Hepatocyte (in vitro differentiated cells): Measurements from ENCODE around the gene NUF2.

Experiments
- EZH2 ChIP-seq: fragments of 200-600 bp; sonication (generic); IDR thresholded peaks from 2 replicates; pipeline ENCODE4 v1.6.1; 2016; ENCODE audit warnings: antibody characterized with exemption, mild to moderate bottlenecking, borderline replicate concordance
- EZH2phosphoT487 ChIP-seq: fragments of 200-600 bp; sonication (generic); IDR thresholded peaks from one replicate; pipeline ENCODE4 v1.6.1; 2018; ENCODE audit warnings: antibody characterized with exemption, mild to moderate bottlenecking, low read depth, moderate library complexity; ENCODE audit not compliant: unreplicated experiment, severe bottlenecking
- TF ChIP-seq, protein P1 (sequence below): fragments of 200-600 bp; sonication (generic); IDR thresholded peaks from 2 replicates; pipeline ENCODE4 v1.5.1; 2016; ENCODE audit warnings: antibody characterized with exemption, mild to moderate bottlenecking; ENCODE audit not compliant: poor library complexity

GRCh38 chr1:163298365-163298764 is 23.4 kb upstream of the NUF2 start:
- TF ChIP-seq, protein P1, sequence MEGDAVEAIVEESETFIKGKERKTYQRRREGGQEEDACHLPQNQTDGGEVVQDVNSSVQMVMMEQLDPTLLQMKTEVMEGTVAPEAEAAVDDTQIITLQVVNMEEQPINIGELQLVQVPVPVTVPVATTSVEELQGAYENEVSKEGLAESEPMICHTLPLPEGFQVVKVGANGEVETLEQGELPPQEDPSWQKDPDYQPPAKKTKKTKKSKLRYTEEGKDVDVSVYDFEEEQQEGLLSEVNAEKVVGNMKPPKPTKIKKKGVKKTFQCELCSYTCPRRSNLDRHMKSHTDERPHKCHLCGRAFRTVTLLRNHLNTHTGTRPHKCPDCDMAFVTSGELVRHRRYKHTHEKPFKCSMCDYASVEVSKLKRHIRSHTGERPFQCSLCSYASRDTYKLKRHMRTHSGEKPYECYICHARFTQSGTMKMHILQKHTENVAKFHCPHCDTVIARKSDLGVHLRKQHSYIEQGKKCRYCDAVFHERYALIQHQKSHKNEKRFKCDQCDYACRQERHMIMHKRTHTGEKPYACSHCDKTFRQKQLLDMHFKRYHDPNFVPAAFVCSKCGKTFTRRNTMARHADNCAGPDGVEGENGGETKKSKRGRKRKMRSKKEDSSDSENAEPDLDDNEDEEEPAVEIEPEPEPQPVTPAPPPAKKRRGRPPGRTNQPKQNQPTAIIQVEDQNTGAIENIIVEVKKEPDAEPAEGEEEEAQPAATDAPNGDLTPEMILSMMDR, result no peak
- TF ChIP-seq EZH2, result no peak
- TF ChIP-seq EZH2phosphoT487, result no peak
